Measurements from ENCODE around the gene BAZ2B.
"Not testable (repeated sequence)": the region's sequence is repeated elsewhere in the genome, so short reads cannot be mapped to it uniquely, and the experiment has no call there.

BAZ2B gene, protein sequence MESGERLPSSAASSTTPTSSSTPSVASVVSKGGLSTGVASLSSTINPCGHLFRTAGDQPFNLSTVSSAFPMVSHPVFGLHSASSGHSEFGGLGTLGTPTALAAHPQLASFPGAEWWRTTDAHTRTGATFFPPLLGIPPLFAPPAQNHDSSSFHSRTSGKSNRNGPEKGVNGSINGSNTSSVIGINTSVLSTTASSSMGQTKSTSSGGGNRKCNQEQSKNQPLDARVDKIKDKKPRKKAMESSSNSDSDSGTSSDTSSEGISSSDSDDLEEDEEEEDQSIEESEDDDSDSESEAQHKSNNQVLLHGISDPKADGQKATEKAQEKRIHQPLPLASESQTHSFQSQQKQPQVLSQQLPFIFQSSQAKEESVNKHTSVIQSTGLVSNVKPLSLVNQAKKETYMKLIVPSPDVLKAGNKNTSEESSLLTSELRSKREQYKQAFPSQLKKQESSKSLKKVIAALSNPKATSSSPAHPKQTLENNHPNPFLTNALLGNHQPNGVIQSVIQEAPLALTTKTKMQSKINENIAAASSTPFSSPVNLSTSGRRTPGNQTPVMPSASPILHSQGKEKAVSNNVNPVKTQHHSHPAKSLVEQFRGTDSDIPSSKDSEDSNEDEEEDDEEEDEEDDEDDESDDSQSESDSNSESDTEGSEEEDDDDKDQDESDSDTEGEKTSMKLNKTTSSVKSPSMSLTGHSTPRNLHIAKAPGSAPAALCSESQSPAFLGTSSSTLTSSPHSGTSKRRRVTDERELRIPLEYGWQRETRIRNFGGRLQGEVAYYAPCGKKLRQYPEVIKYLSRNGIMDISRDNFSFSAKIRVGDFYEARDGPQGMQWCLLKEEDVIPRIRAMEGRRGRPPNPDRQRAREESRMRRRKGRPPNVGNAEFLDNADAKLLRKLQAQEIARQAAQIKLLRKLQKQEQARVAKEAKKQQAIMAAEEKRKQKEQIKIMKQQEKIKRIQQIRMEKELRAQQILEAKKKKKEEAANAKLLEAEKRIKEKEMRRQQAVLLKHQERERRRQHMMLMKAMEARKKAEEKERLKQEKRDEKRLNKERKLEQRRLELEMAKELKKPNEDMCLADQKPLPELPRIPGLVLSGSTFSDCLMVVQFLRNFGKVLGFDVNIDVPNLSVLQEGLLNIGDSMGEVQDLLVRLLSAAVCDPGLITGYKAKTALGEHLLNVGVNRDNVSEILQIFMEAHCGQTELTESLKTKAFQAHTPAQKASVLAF (N-terminal part only)

DNA sequence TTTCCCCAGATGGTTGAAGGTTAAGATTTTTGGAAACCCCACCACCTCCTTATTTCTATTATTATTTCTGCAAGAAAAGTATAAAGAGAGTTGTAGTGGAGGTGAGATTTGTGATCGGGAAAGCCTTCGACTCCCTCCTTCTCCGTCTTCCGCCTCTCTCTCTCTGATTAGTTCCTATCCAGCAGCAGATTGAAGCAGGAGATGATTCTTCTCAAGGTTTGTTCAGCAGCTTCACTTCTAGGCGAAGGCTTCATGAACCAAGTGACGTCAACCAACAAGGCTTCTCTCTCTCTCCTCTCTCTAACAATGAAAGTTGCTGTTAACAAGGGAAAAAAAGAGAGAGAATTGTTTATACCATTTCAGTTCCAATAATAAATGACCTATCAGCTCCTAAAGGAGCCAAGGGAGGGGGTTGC is at the start of gene BAZ2B:
TSS of gene BAZ2B (minus strand) at position 263 of the 416 bp plus-strand sequence. CDS start 137,829 bp downstream, outside the sequence.
- DNase-seq = peak; percentile 48 to 89

DNA sequence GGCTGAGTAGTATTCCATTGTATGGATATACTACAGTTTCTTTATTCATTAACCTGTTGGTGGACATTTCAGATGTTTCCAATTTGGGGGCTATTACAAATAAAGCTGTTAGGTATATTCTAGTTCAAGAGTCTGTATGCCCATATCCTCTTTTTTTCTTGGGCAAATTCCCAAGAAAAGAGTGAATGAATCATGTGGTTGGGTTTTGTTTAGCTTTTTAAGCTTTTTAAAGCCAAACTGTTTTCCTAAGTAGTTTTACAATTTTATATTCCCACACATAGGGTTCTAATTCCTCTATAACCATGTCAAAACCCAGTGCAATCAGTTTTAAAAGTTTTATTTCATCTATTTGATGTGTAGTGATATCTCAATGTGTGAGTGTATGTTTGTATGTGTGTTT is 44.9 kb upstream of the BAZ2B start:
- no peak for DNase-seq

GRCh38 chr2:159658881-159659873 is 42.8 kb upstream of the BAZ2B start:
- no peak for DNase-seq

- no peak for DNase-seq
These were observed 37.6 kb upstream of the BAZ2B start for GRCh38 chr2:159653962-159654361.

- DNase-seq = no peak
These were observed 35.5 kb upstream of the BAZ2B start for GRCh38 chr2:159651884-159652283.

GRCh38 chr2:159650574-159650973 is 34.2 kb upstream of the BAZ2B start:
- no peak for DNase-seq

DNA sequence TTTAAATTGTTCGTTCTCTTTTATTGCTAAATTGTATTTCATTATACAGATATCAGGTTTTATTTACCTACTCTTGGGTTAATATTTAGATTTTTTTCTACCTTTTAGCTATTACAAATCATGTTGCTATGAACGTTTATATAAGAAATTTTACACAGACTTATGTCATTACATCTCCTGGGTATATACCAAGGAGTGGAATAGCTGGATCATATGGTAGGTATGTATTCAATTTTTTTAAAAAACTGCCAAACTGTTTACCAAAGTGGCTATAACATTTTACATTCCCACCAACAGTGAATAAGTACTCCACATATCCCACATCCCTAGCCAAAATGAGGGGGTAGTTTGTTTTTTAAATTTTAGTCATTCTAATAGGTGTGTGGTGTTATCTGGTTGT is 32.3 kb upstream of the BAZ2B start:
- no peak for DNase-seq

DNA sequence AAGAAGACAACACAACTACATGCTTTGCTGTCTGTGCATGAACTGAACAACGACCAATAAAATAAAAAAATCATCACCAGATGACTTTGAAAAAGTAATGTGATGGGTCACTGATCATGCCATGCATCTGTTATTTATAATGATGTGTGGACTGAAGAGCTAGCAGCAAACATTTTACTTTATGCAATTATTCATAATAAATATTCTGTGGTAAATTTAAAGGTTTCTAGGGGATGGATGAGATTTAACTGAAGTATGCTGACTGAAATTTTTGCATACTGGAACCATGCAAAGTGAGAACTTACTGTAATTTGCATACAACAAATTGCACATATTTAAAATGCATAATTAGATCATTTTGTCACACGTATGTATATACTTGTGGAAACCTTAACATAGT is 31.3 kb upstream of the BAZ2B start:
- DNase-seq = no peak

GRCh38 chr2:159640176-159640575 is 23.8 kb upstream of the BAZ2B start:
- DNase-seq = no peak

- no peak for DNase-seq
These were observed 23.4 kb upstream of the BAZ2B start for GRCh38 chr2:159639712-159640111.

DNA sequence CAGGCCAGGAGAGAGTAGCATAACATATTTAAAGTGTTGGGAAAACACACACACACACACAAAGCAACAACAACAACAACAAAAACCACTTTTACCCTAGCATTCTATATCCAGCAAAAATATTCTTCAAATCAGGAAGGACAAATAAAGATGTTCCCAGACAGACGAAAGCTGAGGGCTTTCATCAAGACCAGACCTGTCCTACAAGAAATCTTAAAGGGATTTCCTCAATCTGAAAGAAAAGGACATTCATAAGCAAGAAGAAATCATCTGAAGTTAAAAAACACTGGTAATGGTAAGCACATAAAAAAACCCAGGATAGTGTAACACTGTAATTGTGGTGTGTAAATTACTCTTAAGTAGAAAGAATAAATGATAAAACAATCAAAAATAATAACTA is 22.7 kb upstream of the BAZ2B start:
- no peak for DNase-seq

- DNase-seq = no peak
These were observed 21.7 kb upstream of the BAZ2B start for GRCh38 chr2:159637988-159638501.

GRCh38 chr2:159637240-159637639 is 20.9 kb upstream of the BAZ2B start:
- DNase-seq = no peak

- no peak for DNase-seq
These were observed 18.9 kb upstream of the BAZ2B start for GRCh38 chr2:159635006-159635789.

DNA sequence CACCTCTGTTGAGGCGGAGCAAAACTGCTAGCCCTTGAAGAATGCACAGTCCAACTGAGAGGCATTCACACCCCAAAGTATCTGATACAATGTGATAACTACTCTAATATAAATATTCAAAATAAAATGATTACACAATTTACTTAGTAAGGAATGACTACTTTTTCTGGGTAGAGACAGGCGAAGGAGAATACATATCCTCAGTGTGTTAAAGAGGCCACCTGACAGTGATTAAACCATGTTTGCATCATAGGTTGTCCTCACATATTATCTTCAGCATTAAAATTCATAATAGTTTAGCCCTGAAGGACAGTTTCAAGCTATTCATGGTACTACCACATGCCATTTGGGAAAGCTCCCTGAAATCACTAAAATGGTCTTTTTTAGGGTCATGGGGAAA is 16.9 kb upstream of the BAZ2B start:
- DNase-seq = no peak

DNA sequence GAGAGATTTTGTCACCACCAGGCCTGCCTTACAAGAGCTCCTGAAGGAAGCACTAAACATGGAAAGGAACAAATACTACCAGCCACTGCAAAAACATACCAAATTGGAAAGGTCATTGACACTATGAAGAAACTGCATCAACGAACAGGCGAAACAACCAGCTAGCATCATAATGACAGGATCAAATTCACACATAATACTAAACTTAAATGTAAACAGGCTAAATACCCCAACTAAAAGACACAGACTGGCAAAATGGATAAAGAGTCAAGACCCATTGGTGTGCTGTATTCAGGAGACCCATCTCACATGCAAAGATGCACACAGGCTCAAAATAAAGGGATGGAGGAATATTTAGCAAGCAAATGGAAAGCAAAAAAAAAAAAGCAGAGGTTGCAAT is 9.3 kb upstream of the BAZ2B start:
- not testable (repeated sequence) for DNase-seq

- DNase-seq = no peak
These were observed 7.1 kb upstream of the BAZ2B start for GRCh38 chr2:159623436-159623835.

DNA sequence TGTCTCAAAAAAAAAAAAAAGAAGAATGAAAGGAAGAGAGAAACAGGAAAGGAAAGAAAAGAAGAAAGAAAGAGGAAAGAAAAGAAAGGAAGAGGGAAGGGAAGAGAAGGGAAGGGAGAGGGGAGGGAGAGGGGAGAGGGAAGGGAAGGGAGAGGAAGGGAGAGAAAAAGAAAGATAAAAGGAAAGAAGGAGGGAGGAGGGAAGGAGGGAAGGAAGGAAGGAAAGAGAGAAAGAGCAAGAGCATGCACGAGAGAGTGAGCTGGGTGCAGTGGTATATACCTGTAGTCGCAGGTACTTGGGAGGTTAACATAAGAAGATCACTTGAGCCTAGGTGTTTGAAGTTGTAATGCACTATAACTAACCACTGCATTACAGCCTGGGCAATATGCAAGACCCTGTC is 6.6 kb upstream of the BAZ2B start:
- DNase-seq = no peak

GRCh38 chr2:159620796-159621195 is 4.4 kb upstream of the BAZ2B start:
- DNase-seq = no peak

DNA sequence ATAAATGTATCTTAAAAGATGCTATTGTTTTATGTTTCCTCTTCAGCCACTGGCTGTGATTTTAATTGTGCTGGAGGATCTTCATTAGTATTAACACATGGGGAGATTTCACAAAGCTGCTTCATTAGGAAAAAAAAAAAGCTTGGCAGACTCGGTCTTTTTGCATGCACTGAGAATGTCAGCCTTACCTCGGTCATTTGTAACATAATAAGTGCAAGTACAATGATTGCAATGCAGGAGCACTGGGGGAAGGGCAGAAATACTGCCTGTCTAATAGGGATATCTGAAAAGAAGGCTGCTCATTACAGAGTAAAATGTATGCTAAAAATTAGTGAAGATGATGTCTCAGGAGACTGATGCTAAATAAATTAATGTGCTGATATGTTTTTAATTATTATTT is 1.3 kb upstream of the BAZ2B start:
- DNase-seq = no peak

DNA sequence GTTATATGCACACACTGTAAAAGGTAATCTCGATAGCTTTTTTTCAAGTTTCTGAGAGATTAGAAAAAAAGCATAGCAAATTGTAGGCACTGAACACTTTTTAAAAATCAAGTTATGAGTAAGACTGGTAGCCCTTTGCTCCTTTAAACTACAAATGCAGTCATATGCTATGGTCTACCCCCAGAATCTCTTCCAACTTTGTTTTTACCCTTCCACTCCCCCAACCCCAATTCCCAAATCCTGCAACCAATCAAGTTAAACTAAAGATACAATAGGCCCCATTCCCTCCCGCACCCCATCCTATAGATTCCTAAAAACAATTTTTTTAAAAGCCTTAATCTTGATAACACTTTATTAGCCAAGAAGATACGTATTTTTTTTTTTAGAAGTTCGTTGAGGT is 752 bp upstream of the BAZ2B start:
- no peak for DNase-seq
